ENCODE data around the gene CTDSP2.
A peak's percentile ranks its signal among the peaks of the same experiment; 100 is the strongest.

Gene CTDSP2

DNA sequence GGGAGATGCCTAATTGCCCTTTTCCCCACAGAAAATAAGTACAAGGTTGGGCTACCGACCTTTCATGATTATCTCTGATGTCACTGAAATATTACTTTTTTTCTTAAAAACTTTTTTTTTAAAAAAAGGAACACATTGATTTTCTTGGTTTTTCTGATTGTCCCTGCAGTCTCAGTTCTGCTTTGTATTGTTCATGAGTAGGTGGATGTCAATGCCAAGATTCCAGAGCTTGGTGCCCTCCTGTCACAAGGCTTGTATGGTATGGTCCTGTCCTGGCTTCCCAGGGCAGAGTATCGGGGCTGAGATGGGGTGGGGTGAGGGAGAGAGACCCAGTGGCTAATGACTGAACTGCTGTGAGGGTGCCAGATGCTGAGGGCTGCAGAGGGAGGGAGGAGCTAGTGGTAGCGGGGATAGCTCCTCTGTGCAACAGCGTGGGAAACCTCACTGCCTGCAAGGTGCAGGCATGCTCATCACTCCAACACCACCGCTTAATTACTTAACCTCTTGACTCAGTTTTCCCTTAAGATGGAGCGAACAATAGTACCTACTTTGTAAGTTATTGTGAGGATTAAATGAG is 4.4 kb upstream of the CTDSP2 start:
- no peak for TF ChIP-seq FOXM1 (IDR thresholded peaks at IDR 0.05; ENCODE audit: borderline replicate concordance, low read depth)
- no peak for TF ChIP-seq NFIC (IDR thresholded peaks at IDR 0.05)
- TF ChIP-seq EGR1 (IDR thresholded peaks at IDR 0.05) = no peak
- TF ChIP-seq CEBPB (IDR thresholded peaks at IDR 0.05) = no peak

DNA sequence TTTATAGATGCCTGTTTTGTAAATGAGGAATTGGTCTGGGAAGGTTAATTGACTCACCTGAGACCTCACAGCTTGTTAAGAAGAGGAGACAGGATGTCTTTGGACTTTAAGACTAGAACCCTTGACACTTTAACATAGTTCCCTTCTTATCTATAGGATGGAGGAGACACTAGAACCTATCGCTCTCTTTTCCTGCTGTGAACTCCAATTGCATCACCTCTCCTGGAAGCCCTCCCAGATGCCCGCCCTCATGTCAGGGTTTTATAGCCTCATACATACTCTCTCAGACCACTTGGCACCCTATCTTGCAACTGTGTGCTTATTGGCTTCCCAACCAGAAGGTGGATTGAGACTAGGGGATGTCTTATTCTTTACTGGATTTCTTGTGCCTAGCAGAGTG is 2.5 kb upstream of the CTDSP2 start:
- TF ChIP-seq YY1 (IDR thresholded peaks at IDR 0.05; ENCODE audit: low read depth) (no peak), CEBPB (IDR thresholded peaks at IDR 0.05) (no peak), ZBTB7A (IDR thresholded peaks at IDR 0.05; ENCODE audit: low read depth) (no peak), TAF1 (IDR thresholded peaks at IDR 0.05; ENCODE audit: low read depth) (no peak), TCF12 (IDR thresholded peaks at IDR 0.05; ENCODE audit: low read depth) (no peak), RAD21 (IDR thresholded peaks at IDR 0.05; ENCODE audit: low read depth) (no peak), EP300 (IDR thresholded peaks at IDR 0.05; ENCODE audit: borderline replicate concordance) (no peak)
- TF ChIP-seq, protein P1, sequence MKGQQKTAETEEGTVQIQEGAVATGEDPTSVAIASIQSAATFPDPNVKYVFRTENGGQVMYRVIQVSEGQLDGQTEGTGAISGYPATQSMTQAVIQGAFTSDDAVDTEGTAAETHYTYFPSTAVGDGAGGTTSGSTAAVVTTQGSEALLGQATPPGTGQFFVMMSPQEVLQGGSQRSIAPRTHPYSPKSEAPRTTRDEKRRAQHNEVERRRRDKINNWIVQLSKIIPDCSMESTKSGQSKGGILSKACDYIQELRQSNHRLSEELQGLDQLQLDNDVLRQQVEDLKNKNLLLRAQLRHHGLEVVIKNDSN (IDR thresholded peaks at IDR 0.05) = no peak

DNA sequence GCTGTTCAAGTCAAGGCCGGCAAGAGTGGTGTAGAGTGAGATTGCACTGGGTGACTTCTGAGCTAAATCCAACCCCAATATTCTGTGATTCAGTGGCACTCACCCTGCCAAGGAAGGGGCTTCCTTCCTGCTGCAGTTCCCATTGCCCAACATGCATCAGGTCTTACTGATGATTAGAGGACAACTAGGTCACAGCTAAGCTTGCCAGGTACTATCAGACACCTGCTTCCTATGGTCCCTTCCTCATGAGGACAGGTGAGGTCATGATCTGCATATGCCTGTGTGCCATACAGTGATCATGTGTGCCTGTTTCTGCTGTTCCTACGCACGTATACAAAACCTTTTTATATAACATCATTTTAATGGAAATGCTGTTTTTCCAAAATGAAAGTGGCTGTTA is 1.7 kb upstream of the CTDSP2 start:
- TF ChIP-seq TCF12 (IDR thresholded peaks at IDR 0.05; ENCODE audit: low read depth) (no peak), NFIC (IDR thresholded peaks at IDR 0.05) (no peak), TEAD4 (IDR thresholded peaks at IDR 0.05) (no peak), CREB1 (IDR thresholded peaks at IDR 0.05; ENCODE audit: low read depth) (no peak), TAF1 (IDR thresholded peaks at IDR 0.05; ENCODE audit: low read depth) (no peak), FOXM1 (IDR thresholded peaks at IDR 0.05; ENCODE audit: borderline replicate concordance, low read depth) (no peak), YY1 (IDR thresholded peaks at IDR 0.05; ENCODE audit: low read depth) (no peak), CEBPB (IDR thresholded peaks at IDR 0.05) (no peak), EGR1 (IDR thresholded peaks at IDR 0.05) (no peak), RAD21 (IDR thresholded peaks at IDR 0.05; ENCODE audit: low read depth) (no peak), EP300 (IDR thresholded peaks at IDR 0.05; ENCODE audit: borderline replicate concordance) (no peak), ZBTB7A (IDR thresholded peaks at IDR 0.05; ENCODE audit: low read depth) (no peak)
- TF ChIP-seq, protein P2, sequence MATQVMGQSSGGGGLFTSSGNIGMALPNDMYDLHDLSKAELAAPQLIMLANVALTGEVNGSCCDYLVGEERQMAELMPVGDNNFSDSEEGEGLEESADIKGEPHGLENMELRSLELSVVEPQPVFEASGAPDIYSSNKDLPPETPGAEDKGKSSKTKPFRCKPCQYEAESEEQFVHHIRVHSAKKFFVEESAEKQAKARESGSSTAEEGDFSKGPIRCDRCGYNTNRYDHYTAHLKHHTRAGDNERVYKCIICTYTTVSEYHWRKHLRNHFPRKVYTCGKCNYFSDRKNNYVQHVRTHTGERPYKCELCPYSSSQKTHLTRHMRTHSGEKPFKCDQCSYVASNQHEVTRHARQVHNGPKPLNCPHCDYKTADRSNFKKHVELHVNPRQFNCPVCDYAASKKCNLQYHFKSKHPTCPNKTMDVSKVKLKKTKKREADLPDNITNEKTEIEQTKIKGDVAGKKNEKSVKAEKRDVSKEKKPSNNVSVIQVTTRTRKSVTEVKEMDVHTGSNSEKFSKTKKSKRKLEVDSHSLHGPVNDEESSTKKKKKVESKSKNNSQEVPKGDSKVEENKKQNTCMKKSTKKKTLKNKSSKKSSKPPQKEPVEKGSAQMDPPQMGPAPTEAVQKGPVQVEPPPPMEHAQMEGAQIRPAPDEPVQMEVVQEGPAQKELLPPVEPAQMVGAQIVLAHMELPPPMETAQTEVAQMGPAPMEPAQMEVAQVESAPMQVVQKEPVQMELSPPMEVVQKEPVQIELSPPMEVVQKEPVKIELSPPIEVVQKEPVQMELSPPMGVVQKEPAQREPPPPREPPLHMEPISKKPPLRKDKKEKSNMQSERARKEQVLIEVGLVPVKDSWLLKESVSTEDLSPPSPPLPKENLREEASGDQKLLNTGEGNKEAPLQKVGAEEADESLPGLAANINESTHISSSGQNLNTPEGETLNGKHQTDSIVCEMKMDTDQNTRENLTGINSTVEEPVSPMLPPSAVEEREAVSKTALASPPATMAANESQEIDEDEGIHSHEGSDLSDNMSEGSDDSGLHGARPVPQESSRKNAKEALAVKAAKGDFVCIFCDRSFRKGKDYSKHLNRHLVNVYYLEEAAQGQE (IDR thresholded peaks at IDR 0.05; ENCODE audit: low read depth) = no peak
- TF ChIP-seq, protein P3, sequence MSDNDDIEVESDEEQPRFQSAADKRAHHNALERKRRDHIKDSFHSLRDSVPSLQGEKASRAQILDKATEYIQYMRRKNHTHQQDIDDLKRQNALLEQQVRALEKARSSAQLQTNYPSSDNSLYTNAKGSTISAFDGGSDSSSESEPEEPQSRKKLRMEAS (IDR thresholded peaks at IDR 0.05) = no peak
- TF ChIP-seq, protein P1 (IDR thresholded peaks at IDR 0.05) = no peak

DNA sequence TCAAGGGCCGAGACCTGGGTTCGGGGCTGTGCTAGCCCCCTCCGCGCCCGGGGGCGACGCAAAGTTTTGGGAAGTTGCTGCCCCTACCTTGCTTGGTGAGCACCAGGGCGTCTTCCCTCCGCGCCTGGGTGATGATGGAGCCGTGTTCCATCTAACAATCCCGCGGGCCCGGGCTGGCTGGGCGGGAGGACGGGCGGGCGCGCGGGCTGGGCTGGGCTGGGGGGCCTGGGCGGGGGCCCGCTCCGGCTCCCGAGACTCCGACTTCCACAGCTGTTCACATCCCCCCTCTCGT is 298 bp downstream of the CTDSP2 start:
- TF ChIP-seq, protein P1 (IDR thresholded peaks at IDR 0.05) = no peak
- TF ChIP-seq ZBTB7A (IDR thresholded peaks at IDR 0.05; ENCODE audit: low read depth) (peak; percentile 71; the same call in 1 of the 2 replicates), EP300 (IDR thresholded peaks at IDR 0.05; ENCODE audit: borderline replicate concordance) (no peak), NFIC (IDR thresholded peaks at IDR 0.05) (0 out of 2 replicates have a peak, but pooled peaks have one; percentile 2), TEAD4 (IDR thresholded peaks at IDR 0.05) (no peak), EGR1 (IDR thresholded peaks at IDR 0.05) (no peak), RAD21 (IDR thresholded peaks at IDR 0.05; ENCODE audit: low read depth) (no peak), CREB1 (IDR thresholded peaks at IDR 0.05; ENCODE audit: low read depth) (no peak), FOXM1 (IDR thresholded peaks at IDR 0.05; ENCODE audit: borderline replicate concordance, low read depth) (no peak)
- TF ChIP-seq, protein P2 (IDR thresholded peaks at IDR 0.05; ENCODE audit: low read depth) = no peak

DNA sequence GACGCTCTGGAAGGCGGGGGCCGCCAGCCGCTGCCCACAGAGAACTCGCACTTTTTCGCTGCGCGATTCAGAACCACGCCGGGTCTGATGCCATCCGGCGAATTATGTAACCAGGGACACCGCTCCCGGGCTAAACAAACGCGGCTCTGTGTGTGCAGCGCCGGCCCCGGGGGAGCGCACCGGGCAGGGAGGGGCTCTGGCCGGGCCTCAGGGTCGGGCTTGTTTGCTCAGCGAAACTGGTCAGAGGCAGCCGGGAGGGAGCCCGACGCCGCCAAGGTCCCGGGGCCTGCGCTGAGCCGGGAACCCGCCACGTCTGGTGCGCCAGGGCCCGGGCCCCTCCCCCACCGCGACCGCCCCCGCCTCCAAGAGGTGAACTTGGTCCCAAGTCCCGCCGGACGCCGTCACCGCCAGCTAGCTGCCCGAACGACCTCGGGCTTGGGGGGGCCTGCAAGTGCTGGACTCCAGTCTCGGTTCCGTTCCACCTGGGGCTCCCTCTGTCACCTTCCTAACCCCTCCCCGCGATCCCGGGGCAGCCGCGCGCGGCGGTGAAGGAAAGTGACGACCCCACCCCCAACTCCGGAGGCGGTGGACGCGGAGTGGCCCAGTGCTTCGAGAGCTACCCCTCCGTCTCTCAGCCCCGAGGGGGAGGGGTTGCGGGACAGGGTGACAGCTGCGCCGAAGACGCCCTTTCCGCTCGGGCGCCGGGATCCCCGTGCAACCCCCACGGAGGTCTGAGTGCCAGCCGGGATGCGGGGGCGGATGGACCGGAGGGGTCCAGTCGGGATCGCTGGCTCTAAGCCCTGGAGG is 848 bp downstream of the CTDSP2 start:
- TF ChIP-seq TCF12 (IDR thresholded peaks at IDR 0.05; ENCODE audit: low read depth) (peak; percentile 46), NFIC (IDR thresholded peaks at IDR 0.05) (0 out of 2 replicates have a peak, but pooled peaks have one; percentile 6), CREB1 (IDR thresholded peaks at IDR 0.05; ENCODE audit: low read depth) (no peak), ZBTB7A (IDR thresholded peaks at IDR 0.05; ENCODE audit: low read depth) (peak; percentile 71; the same call in 1 of the 2 replicates), EGR1 (IDR thresholded peaks at IDR 0.05) (peak; percentile 93), FOXM1 (IDR thresholded peaks at IDR 0.05; ENCODE audit: borderline replicate concordance, low read depth) (no peak; the same call in 1 of the 2 replicates), CEBPB (IDR thresholded peaks at IDR 0.05) (peak; percentile 50; the same call in 1 of the 2 replicates)
- TF ChIP-seq, protein P3 (IDR thresholded peaks at IDR 0.05) = peak; percentile 44

All from Ishikawa (cell line).